Suprapubic skin (tissue), 4 donors: ENCODE results near the gene NGF. TPM values are rescaled to one million over a fixed set of nuclear protein-coding genes. Genes with fewer than 3 reads are reported as not detected.

Experiments used
- DNase-seq, 2 donors: peaks; one replicate each; pipeline ENCODE4 v3.0.0-alpha.2; 2019; ENCODE audit warnings: low spot score in 2 of 2
- H3K27ac ChIP-seq: fragments of 200-600 bp; sonication (generic); one replicate; pipeline ENCODE4 v1.5.1; 2019
- H3K27me3 ChIP-seq: fragments of 200-600 bp; sonication (generic); one replicate; pipeline ENCODE4 v1.5.1; 2019
- H3K36me3 ChIP-seq: fragments of 200-600 bp; sonication (generic); one replicate; pipeline ENCODE4 v1.5.1; 2019
- H3K4me1 ChIP-seq: fragments of 200-600 bp; sonication (generic); one replicate; pipeline ENCODE4 v1.5.1; 2019
- H3K4me3 ChIP-seq: fragments of 200-600 bp; sonication (generic); one replicate; pipeline ENCODE4 v1.5.1; 2019; ENCODE audit warnings: mild to moderate bottlenecking
- H3K9me3 ChIP-seq: fragments of 200-600 bp; sonication (generic); one replicate; pipeline ENCODE4 v1.5.1; 2019
- EP300 ChIP-seq: sonication (generic); formaldehyde crosslinking; IDR thresholded peaks from one replicate; pipeline ENCODE4 v1.6.1; 2017; ENCODE audit warnings: antibody characterized with exemption
- POLR2A ChIP-seq, 2 donors: fragments of 450-650 bp; IDR thresholded peaks; one replicate each; pipeline ENCODE4 v1.6.1; 2017; ENCODE audit warnings: antibody characterized with exemption in 2 of 2, mild to moderate bottlenecking in 2 of 2, moderate library complexity in 2 of 2
- POLR2AphosphoS5 ChIP-seq, 3 donors: sonication (generic); formaldehyde crosslinking; IDR thresholded peaks; one replicate each; pipeline ENCODE4 v1.6.1; 2017; ENCODE audit warnings: antibody characterized with exemption in 3 of 3
- WGBS: methylation state at CpG from one replicate; pipeline ENCODE4 v1.1.5; 2018; 5-methylcytosine and 5-hydroxymethylcytosine counted together
- total RNA-seq, 4 donors: library from RNA; depleted of rRNA; stranded (reverse); fragments of >200 nt; gene quantifications; one replicate each; pipeline ENCODE4 v1.1.0, GENCODE V29; 2016
- TF ChIP-seq, protein P1 (sequence below), 2 donors: fragments of 200-600 bp in 1 of 2; fragments of 450-650 bp in 1 of 2; sonication (generic) in 1 of 2; IDR thresholded peaks; one replicate each; pipeline ENCODE4 v1.5.1; 2016 to 2019; ENCODE audit warnings: antibody characterized with exemption in 2 of 2, mild to moderate bottlenecking in 1 of 2, moderate library complexity in 1 of 2

The NGF gene
- total RNA-seq, 4 donors from 2014 or later = 0.80 TPM; not detected in 3

DNA sequence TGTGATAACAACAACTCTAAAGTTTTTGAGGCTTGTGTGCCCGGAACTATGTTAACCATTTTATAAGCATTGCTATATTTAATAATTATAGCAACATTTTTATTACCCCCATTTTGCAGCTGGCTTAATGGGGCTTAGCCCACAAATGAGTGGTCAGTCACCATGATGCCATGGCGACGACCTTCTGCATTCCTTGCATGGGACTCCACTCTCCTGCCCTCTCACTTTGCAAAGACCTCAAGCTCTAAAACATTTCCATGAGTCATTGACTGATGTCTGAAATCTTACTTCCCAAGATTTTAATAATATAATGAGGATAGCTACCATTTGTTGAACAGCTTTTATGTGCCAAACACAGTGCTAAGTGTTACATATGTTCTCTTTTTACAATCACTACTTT, 15.4 kb downstream of the NGF start:
- DNase-seq = no peak
- 90% methylated on average over 3 of the region's 3 CpGs for WGBS
- H3K27me3 ChIP-seq = no peaks in the 10 kb centered on the region
- TF ChIP-seq, protein P1, sequence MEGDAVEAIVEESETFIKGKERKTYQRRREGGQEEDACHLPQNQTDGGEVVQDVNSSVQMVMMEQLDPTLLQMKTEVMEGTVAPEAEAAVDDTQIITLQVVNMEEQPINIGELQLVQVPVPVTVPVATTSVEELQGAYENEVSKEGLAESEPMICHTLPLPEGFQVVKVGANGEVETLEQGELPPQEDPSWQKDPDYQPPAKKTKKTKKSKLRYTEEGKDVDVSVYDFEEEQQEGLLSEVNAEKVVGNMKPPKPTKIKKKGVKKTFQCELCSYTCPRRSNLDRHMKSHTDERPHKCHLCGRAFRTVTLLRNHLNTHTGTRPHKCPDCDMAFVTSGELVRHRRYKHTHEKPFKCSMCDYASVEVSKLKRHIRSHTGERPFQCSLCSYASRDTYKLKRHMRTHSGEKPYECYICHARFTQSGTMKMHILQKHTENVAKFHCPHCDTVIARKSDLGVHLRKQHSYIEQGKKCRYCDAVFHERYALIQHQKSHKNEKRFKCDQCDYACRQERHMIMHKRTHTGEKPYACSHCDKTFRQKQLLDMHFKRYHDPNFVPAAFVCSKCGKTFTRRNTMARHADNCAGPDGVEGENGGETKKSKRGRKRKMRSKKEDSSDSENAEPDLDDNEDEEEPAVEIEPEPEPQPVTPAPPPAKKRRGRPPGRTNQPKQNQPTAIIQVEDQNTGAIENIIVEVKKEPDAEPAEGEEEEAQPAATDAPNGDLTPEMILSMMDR (IDR thresholded peaks at IDR 0.05) = no peak
- no peak for TF ChIP-seq POLR2A (IDR thresholded peaks at IDR 0.05)
- TF ChIP-seq POLR2AphosphoS5 (IDR thresholded peaks at IDR 0.05) = no peak
- TF ChIP-seq EP300 = no peak
- H3K36me3 ChIP-seq = no peaks in the 10 kb centered on the region
- no peaks in the 10 kb centered on the region for H3K4me1 ChIP-seq
- no peaks in the 10 kb centered on the region for H3K9me3 ChIP-seq
- no peak overlapping the region for H3K27ac ChIP-seq
- H3K4me3 ChIP-seq = no peak overlapping the region

DNA sequence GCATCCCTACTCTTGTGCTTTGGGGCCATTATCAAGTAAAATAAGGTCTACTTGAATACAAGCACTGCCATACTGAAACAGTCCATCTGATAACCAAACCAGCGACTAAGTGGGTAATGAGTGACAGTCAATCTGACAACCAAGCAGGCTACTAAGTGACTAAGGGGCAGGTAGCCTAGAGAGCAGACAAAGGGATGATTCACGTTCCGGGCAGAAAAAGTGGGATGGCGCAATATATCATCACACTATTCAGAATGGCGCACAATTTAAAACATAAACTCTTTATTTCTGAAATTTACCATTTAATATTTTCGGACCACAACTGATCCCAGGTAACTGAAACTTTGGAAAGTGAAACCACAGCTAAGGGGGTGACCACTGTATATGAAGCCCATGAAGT, 17.7 kb downstream of the NGF start:
- Histone ChIP-seq H3K4me1 (no peaks in the 10 kb centered on the region), H3K9me3 (no peaks in the 10 kb centered on the region), H3K27ac (no peak overlapping the region), H3K27me3 (no peaks in the 10 kb centered on the region), H3K4me3 (no peak overlapping the region), H3K36me3 (no peaks in the 10 kb centered on the region)
- no peak for DNase-seq
- WGBS = 82% methylated on average over 6 of the region's 6 CpGs
- TF ChIP-seq POLR2AphosphoS5 (IDR thresholded peaks at IDR 0.05) = no peak
- TF ChIP-seq, protein P1 (IDR thresholded peaks at IDR 0.05) = no peak
- no peak for TF ChIP-seq EP300
- no peak for TF ChIP-seq POLR2A (IDR thresholded peaks at IDR 0.05)

DNA sequence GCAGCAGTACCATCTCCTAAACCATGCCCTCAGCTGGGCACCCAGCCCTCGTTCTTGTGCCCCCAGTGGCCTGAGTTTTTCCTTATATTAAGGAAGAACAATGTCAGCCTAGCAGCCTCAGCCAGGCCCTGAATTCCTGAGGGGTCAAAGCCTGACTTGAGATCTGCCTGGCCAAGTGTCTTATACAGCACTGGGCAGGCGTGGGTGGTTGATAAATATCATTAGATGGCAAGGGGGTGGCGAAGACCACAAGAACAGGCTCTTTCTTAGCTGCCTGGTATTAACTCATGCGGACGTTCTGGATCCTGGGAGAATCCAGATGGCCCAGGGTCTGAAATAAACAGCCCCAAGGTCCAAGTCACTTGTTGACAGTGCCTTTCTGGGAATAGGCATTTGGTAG, 18.3 kb downstream of the NGF start:
- no peaks in the 10 kb centered on the region for H3K4me1 ChIP-seq
- TF ChIP-seq EP300 = no peak
- TF ChIP-seq, protein P1 (IDR thresholded peaks at IDR 0.05) = no peak
- TF ChIP-seq POLR2AphosphoS5 (IDR thresholded peaks at IDR 0.05) = no peak
- no peak for TF ChIP-seq POLR2A (IDR thresholded peaks at IDR 0.05)
- no peak for DNase-seq
- no peak overlapping the region for H3K27ac ChIP-seq
- no peaks in the 10 kb centered on the region for H3K9me3 ChIP-seq
- H3K4me3 ChIP-seq = no peak overlapping the region
- H3K27me3 ChIP-seq = no peaks in the 10 kb centered on the region
- WGBS = 69% methylated on average over 5 of the region's 5 CpGs
- no peaks in the 10 kb centered on the region for H3K36me3 ChIP-seq

DNA sequence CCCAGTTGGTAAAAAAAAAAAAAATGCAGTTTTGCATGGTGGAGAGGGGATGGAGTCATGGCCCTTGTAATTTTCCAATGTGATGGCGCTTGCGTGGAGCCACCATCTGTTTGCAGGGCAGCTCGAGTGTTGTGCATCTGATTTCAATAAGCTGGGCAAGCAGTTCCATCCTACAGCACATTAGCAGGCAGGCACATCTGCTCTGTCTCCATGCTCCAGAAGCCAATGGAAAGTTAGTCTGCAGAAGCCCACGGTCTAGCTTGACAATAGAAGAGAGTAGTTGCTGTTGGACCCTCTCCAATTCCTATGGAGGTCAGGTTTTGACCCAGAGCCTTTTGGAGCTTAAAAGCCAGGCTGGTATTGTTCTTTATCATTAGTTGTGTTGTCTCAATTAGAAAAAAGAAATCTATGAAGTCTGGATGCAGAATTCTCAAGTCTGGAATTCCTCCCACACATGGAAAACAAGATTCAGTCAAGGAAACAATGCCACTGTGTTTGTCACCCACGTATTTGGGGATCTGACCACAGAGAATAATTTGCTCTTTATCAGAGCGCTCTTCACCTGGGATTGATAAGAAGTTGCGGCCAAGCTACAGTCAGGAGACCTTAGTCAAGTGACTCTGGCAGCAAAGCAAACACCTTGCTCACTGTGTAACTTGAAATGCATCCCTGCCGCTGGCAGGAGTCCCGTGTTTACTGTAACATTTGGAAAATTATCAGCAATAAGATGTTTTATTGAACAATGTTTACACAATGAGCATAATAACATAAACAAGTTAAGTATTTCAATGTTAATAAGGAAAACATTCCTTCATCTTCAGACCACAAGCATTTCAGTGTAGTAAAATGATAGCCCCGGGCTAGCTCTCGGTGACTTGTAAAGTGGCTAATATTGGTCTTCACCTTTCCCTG, 20.7 kb downstream of the NGF start:
- 58% methylated on average over 11 of the region's 11 CpGs for WGBS
- H3K9me3 ChIP-seq = no peaks in the 10 kb centered on the region
- no peak overlapping the region for H3K27ac ChIP-seq
- peaks cover 4% of the 10 kb centered on the region for H3K4me1 ChIP-seq
- H3K27me3 ChIP-seq = no peaks in the 10 kb centered on the region
- TF ChIP-seq POLR2AphosphoS5 (IDR thresholded peaks at IDR 0.05) (no peak), EP300 (no peak), POLR2A (IDR thresholded peaks at IDR 0.05) (no peak)
- TF ChIP-seq, protein P1 (IDR thresholded peaks at IDR 0.05) = no peak
- H3K4me3 ChIP-seq = no peak overlapping the region
- H3K36me3 ChIP-seq = no peaks in the 10 kb centered on the region
- DNase-seq = no peak

DNA sequence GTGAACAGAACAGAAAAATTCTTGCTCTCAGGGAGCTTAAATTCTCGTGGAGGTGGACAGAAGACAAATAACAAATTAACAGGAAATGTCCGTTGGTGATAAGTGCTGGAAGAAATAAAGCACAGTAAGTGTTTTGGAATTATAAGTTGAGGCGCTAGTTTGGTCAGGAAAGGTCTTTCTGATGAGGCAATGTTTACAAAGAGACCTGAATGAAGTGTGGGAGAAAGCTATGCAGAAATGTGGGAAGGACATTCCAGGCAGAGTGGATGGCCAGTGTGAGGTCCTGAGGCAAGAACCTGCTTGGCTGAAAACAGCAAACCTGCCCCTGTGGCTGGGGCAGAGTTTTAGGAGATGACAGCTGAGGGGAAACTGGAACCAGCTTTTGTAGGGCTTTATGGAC, 23.3 kb downstream of the NGF start:
- no peaks in the 10 kb centered on the region for H3K27me3 ChIP-seq
- peaks cover 4% of the 10 kb centered on the region for H3K4me1 ChIP-seq
- 57% methylated on average over 3 of the region's 3 CpGs for WGBS
- no peak overlapping the region for H3K27ac ChIP-seq
- no peaks in the 10 kb centered on the region for H3K36me3 ChIP-seq
- no peak overlapping the region for H3K4me3 ChIP-seq
- no peaks in the 10 kb centered on the region for H3K9me3 ChIP-seq
- no peak for DNase-seq
- TF ChIP-seq, protein P1 (IDR thresholded peaks at IDR 0.05) = no peak
- TF ChIP-seq POLR2AphosphoS5 (IDR thresholded peaks at IDR 0.05) (no peak), POLR2A (IDR thresholded peaks at IDR 0.05) (no peak), EP300 (no peak)
